SH-SY5Y (cell line): ENCODE measurements around the gene SGMS1.

Experiments
- GATA2 ChIP-seq: IDR thresholded peaks from 2 replicates; pipeline ENCODE4 v1.6.1; 2011; ENCODE audit warnings: mild to moderate bottlenecking, low read depth, low read length
- GATA3 ChIP-seq: IDR thresholded peaks from 2 replicates; pipeline ENCODE4 v1.6.1; 2011; ENCODE audit warnings: low read depth, mild to moderate bottlenecking, low read length, moderate library complexity

DNA sequence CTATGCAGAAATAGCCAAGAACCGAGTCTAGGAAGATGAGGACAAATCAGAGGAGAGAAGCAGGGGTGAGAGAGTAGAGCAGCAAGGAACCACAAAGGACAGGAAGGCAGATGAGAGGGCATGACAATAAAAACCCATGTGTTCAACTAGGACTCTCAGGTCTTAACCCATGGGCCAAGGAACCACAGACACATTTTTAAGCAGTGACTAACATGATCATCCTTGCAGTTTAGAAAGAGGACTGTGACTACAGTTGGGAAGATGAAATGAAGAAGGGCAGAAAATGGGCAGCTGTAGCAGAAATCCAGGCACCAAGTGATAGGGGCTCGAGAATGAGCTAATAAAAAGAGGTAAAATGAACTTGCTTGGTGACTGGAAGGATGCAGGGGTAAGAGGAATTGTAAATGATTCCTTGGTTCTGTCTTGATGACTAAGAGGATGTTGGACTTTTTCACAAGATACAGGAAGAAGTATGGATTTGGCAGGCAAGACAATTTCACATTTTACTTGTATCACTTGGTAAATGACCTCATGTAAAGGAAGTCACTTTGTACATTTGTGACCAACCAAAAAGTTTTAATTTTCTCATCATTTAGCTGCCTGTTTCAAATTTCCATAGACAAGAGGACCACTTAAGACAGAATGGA lies 22.8 kb downstream of the SGMS1 start:
- TF ChIP-seq GATA2 = no peak
- no peak for TF ChIP-seq GATA3
